ENCODE results near the gene TBXAS1. TPM values are rescaled to one million over a fixed set of nuclear protein-coding genes. Genes with fewer than 3 reads are reported as not detected.
A peak's percentile ranks its signal among the peaks of the same experiment; 100 is the strongest.

Gene TBXAS1
- total and polyA plus RNA-seq, 2 donors from 2014 or later = 14.2 to 33.6 TPM

- H3K9ac ChIP-seq (ENCODE audit: low read length in 3 of 3) = peak within 1 kb of the TSS; percentile 31 to 85 (median 78)
- H3K27ac ChIP-seq (ENCODE audit: low read depth in 2 of 2, low read length in 2 of 2) = peak within 1 kb of the TSS; percentile 82 to 88
- peaks cover 0 to 20% (median 6%) of the 10 kb centered on the region in 3 donors for H3K4me1 ChIP-seq (ENCODE audit: control insufficient read depth in 2 of 3, insufficient read depth in 2 of 3, low read depth in 1 of 3, low read length in 3 of 3)
- peaks cover 0 to 10% (median 0%) of the 10 kb centered on the region in 3 donors for H3K9me3 ChIP-seq (ENCODE audit: control insufficient read depth in 2 of 3, insufficient read depth in 1 of 3, low read length in 3 of 3)
- intact Hi-C loops (cut with DNase I) = no loop called here
- TF ChIP-seq CTCF (IDR thresholded peaks at IDR 0.05; ENCODE audit: borderline replicate concordance, extremely low read depth, insufficient read depth) = no peak
- H3K27me3 ChIP-seq (ENCODE audit: control insufficient read depth, insufficient read depth, low read length) = no peaks in the 10 kb centered on the region
- DNase-seq (peak; percentile 81 to 96 (median 86)), FAIRE-seq (no peak)
- peak within 1 kb of the TSS; percentile 56 to 83 (median 82) for H3K4me3 ChIP-seq (ENCODE audit: low read length in 3 of 3)
- H3K36me3 ChIP-seq (ENCODE audit: control insufficient read depth in 2 of 3, insufficient read depth in 3 of 3, low read length in 3 of 3) = no peaks in the 10 kb centered on the region
Measured at GRCh38 chr7:140062528-140063299, 233.7 kb downstream of the TBXAS1 start, which contains the start of gene PARP12. TSS of gene PARP12 (minus strand) at chr7:140062951. CDS start at chr7:140062847, 104 bp downstream.

DNA sequence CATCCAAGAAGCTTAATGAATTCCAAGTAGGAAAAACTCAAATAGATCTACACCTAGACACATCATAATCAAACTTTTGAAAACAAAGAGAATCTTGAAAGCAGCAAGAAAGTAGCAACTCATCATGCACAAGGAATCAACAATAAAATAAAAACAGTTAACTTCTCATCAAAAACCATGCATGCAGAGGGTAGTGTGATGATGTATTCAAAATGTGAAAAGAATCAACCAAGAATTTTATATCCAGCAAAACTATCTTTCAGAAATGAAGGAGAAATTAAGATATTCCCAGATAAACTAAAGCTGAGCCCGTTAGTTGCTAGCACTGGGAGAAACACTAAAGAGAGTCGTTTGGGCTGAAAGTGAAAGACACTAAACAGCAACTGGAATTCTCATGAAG, 238.0 kb downstream of the TBXAS1 start:
- H3K9ac ChIP-seq (ENCODE audit: low read length in 3 of 3) = no peak overlapping the region
- H3K9me3 ChIP-seq (ENCODE audit: control insufficient read depth in 2 of 3, insufficient read depth in 1 of 3, low read length in 3 of 3) = peaks cover 0 to 10% (median 3%) of the 10 kb centered on the region in 3 donors
- intact Hi-C loops (cut with DNase I) = no loop called here
- DNase-seq = peak in 1 of 5 donors; percentile 1
- FAIRE-seq = no peak
- no peaks in the 10 kb centered on the region for H3K27me3 ChIP-seq (ENCODE audit: control insufficient read depth, insufficient read depth, low read length)
- no peaks in the 10 kb centered on the region for H3K4me1 ChIP-seq (ENCODE audit: control insufficient read depth in 2 of 3, insufficient read depth in 2 of 3, low read depth in 1 of 3, low read length in 3 of 3)
- no peaks in the 10 kb centered on the region for H3K36me3 ChIP-seq (ENCODE audit: control insufficient read depth in 2 of 3, insufficient read depth in 3 of 3, low read length in 3 of 3)
- no peak overlapping the region for H3K4me3 ChIP-seq (ENCODE audit: low read length in 3 of 3)
- no peak overlapping the region for H3K27ac ChIP-seq (ENCODE audit: low read depth in 2 of 2, low read length in 2 of 2)
- no peak for TF ChIP-seq CTCF (IDR thresholded peaks at IDR 0.05; ENCODE audit: borderline replicate concordance, extremely low read depth, insufficient read depth)

GRCh38 chr7:140068033-140068432, 239.0 kb downstream of the TBXAS1 start:
- no peaks in the 10 kb centered on the region for H3K36me3 ChIP-seq (ENCODE audit: control insufficient read depth in 2 of 3, insufficient read depth in 3 of 3, low read length in 3 of 3)
- intact Hi-C loops (cut with DNase I) = no loop called here
- H3K27ac ChIP-seq (ENCODE audit: low read depth in 2 of 2, low read length in 2 of 2) = no peak overlapping the region
- DNase-seq (no peak), FAIRE-seq (no peak)
- no peak overlapping the region for H3K9ac ChIP-seq (ENCODE audit: low read length in 3 of 3)
- TF ChIP-seq CTCF (IDR thresholded peaks at IDR 0.05; ENCODE audit: borderline replicate concordance, extremely low read depth, insufficient read depth) = no peak
- no peaks in the 10 kb centered on the region for H3K27me3 ChIP-seq (ENCODE audit: control insufficient read depth, insufficient read depth, low read length)
- no peak overlapping the region for H3K4me3 ChIP-seq (ENCODE audit: low read length in 3 of 3)
- H3K9me3 ChIP-seq (ENCODE audit: control insufficient read depth in 2 of 3, insufficient read depth in 1 of 3, low read length in 3 of 3) = peaks cover 0 to 10% (median 3%) of the 10 kb centered on the region in 3 donors
- H3K4me1 ChIP-seq (ENCODE audit: control insufficient read depth in 2 of 3, insufficient read depth in 2 of 3, low read depth in 1 of 3, low read length in 3 of 3) = no peaks in the 10 kb centered on the region

All from kidney (tissue), 14 donors.